Measurements from ENCODE around the gene KCP. TPM values are rescaled to one million over a fixed set of nuclear protein-coding genes. Genes with fewer than 3 reads are reported as not detected.
A peak's percentile ranks its signal among the peaks of the same experiment; 100 is the strongest.

The KCP gene
- total RNA-seq, 1 donor from 2014 or later: 1.3 TPM

GRCh38 chr7:128888039-128888755, 22.3 kb downstream of the KCP start:
- no peak for ATAC-seq
- Histone ChIP-seq H3K36me3 (no peaks in the 10 kb centered on the region), H3K27ac (no peak overlapping the region), H3K27me3 (peaks cover 14% of the 10 kb centered on the region), H3K4me3 (no peak overlapping the region), H3K4me1 (no peaks in the 10 kb centered on the region), H3K9me3 (no peaks in the 10 kb centered on the region)
- DNase-seq: peak; percentile 17
- no peak for TF ChIP-seq CTCF (IDR thresholded peaks at IDR 0.05)
- intact Hi-C loops (cut with DNase I): no loop called here

GRCh38 chr7:128887169-128888038, 23.1 kb downstream of the KCP start:
- Histone ChIP-seq H3K4me1 (no peaks in the 10 kb centered on the region), H3K36me3 (no peaks in the 10 kb centered on the region), H3K27ac (no peak overlapping the region), H3K27me3 (peaks cover 14% of the 10 kb centered on the region), H3K9me3 (no peaks in the 10 kb centered on the region), H3K4me3 (no peak overlapping the region)
- intact Hi-C loops (cut with DNase I): no loop called here
- no peak for TF ChIP-seq CTCF (IDR thresholded peaks at IDR 0.05)
- DNase-seq (peak; percentile 11), ATAC-seq (no peak)

- DNase-seq (peak; percentile 60), ATAC-seq (no peak)
- Histone ChIP-seq H3K4me1 (no peaks in the 10 kb centered on the region), H3K9me3 (no peaks in the 10 kb centered on the region), H3K27me3 (peaks cover 12% of the 10 kb centered on the region), H3K27ac (no peak overlapping the region), H3K36me3 (no peaks in the 10 kb centered on the region), H3K4me3 (no peak overlapping the region)
- intact Hi-C loops (cut with DNase I): no loop called here
- TF ChIP-seq CTCF (IDR thresholded peaks at IDR 0.05): no peak
Measured at GRCh38 chr7:128886391-128887168, 23.9 kb downstream of the KCP start.

GRCh38 chr7:128885370-128886187, 24.9 kb downstream of the KCP start:
- TF ChIP-seq CTCF (IDR thresholded peaks at IDR 0.05): no peak
- peaks cover 4% of the 10 kb centered on the region for H3K27me3 ChIP-seq
- DNase-seq (no peak), ATAC-seq (no peak)
- no peak overlapping the region for H3K4me3 ChIP-seq
- no peaks in the 10 kb centered on the region for H3K36me3 ChIP-seq
- H3K4me1 ChIP-seq: no peaks in the 10 kb centered on the region
- intact Hi-C loops (cut with DNase I): no loop called here
- no peaks in the 10 kb centered on the region for H3K9me3 ChIP-seq
- no peak overlapping the region for H3K27ac ChIP-seq

Data from upper lobe of right lung (tissue), 1 donor.